IMR-90 (cell line): ENCODE data around the gene HOXB6. TPM values are rescaled to one million over a fixed set of nuclear protein-coding genes. Genes with fewer than 3 reads are reported as not detected.

Experiments used
- ATAC-seq: fragments of 200-7000 bp; cut with Tn5 transposase; 2 replicates; pipeline ENCODE4 v1.9.1; 2020; ENCODE audit warnings: low read depth, mild to moderate bottlenecking, moderate library complexity
- BruUV-seq: library from RNA; stranded (reverse); fragments of 400-500 nt; replicated peaks from 2 replicates; lab custom pipeline; 2021; lab: Mats Ljungman, UMichigan
- CTCF ChIA-PET: fragments of 300-600 bp; formaldehyde crosslinking; extraction: SDS; loops from one replicate; lab custom pipeline; 2021; ENCODE audit warnings: antibody characterized with exemption; lab: Yijun Ruan, JAX
- POLR2A ChIA-PET: fragments of 300-600 bp; sonication (Branson Sonifier 250); formaldehyde crosslinking; loops from one replicate; lab custom pipeline; 2022; ENCODE audit warnings: antibody characterized with exemption; ENCODE audit not compliant: unreplicated experiment; lab: Charles Lee
- DNase-seq: peaks from one replicate; pipeline ENCODE4 v3.0.0; 2013
- H2AFZ ChIP-seq: replicated peaks from 2 replicates; pipeline ENCODE3; 2013; ENCODE audit warnings: low read length, mild to moderate bottlenecking; ENCODE audit not compliant: poor library complexity
- H2AK5ac ChIP-seq: 2 replicates; pipeline ENCODE4 v1.6.1; 2013; ENCODE audit warnings: low read depth, low read length, inconsistent platforms
- H2AK9ac ChIP-seq: replicated peaks from 2 replicates; pipeline ENCODE3; 2013; ENCODE audit warnings: mild to moderate bottlenecking, low read depth, low read length, moderate library complexity; ENCODE audit not compliant: poor library complexity
- H2BK120ac ChIP-seq: 2 replicates; pipeline ENCODE4 v1.6.1; 2013; ENCODE audit warnings: low read depth, low read length, inconsistent platforms
- H2BK15ac ChIP-seq: 3 replicates; pipeline ENCODE4 v1.6.1; 2013; ENCODE audit warnings: low read depth, low read length, inconsistent platforms
- H2BK20ac ChIP-seq: 2 replicates; pipeline ENCODE4 v1.6.1; 2013; ENCODE audit warnings: low read depth, mild to moderate bottlenecking, inconsistent platforms, low read length, moderate library complexity
- H2BK5ac ChIP-seq: 2 replicates; pipeline ENCODE4 v1.6.1; 2013; ENCODE audit warnings: mild to moderate bottlenecking, low read depth, low read length, inconsistent platforms; ENCODE audit not compliant: poor library complexity, severe bottlenecking
- H3K14ac ChIP-seq: replicated peaks from 2 replicates; pipeline ENCODE4 v1.6.1; 2013; ENCODE audit warnings: low read depth, low read length, inconsistent platforms
- H3K18ac ChIP-seq: 2 replicates; pipeline ENCODE4 v1.6.1; 2013; ENCODE audit warnings: low read depth, low read length, control low read depth
- H3K23ac ChIP-seq: 2 replicates; pipeline ENCODE4 v1.6.1; 2013; ENCODE audit warnings: low read depth, low read length, inconsistent platforms
- H3K27ac ChIP-seq: 2 replicates; pipeline ENCODE4 v1.5.1; 2013; ENCODE audit warnings: mild to moderate bottlenecking, control low read depth, low read length; ENCODE audit not compliant: insufficient read depth
- H3K27me3 ChIP-seq: 2 replicates; pipeline ENCODE4 v1.6.1; 2013; ENCODE audit warnings: low read length; ENCODE audit not compliant: control insufficient read depth, insufficient read depth
- H3K36me3 ChIP-seq: 2 replicates; pipeline ENCODE4 v1.6.1; 2013; ENCODE audit warnings: low read length, mixed read lengths; ENCODE audit not compliant: control insufficient read depth, insufficient read depth
- H3K4ac ChIP-seq: 2 replicates; pipeline ENCODE4 v1.6.1; 2013; ENCODE audit warnings: low read depth, low read length, inconsistent platforms
- H3K4me1 ChIP-seq: 2 replicates; pipeline ENCODE4 v1.6.1; 2013; ENCODE audit warnings: low read length, mixed read lengths; ENCODE audit not compliant: control insufficient read depth, insufficient read depth
- H3K4me2 ChIP-seq: 2 replicates; pipeline ENCODE4 v1.6.1; 2013; ENCODE audit warnings: low read depth, mild to moderate bottlenecking, control low read depth, low read length, moderate library complexity
- H3K4me3 ChIP-seq: 2 replicates; pipeline ENCODE4 v1.5.1; 2013; ENCODE audit warnings: low read depth, mild to moderate bottlenecking, control low read depth, low read length, moderate library complexity; ENCODE audit not compliant: insufficient read depth
- H3K56ac ChIP-seq: 2 replicates; pipeline ENCODE4 v1.6.1; 2013; ENCODE audit warnings: low read length, inconsistent platforms; ENCODE audit not compliant: insufficient read depth; ENCODE audit errors: extremely low read depth
- H3K79me1 ChIP-seq, 2 experiments: 2 replicates each; pipeline ENCODE4 v1.6.1; 2013; ENCODE audit warnings: low read length in 2 of 2, inconsistent platforms in 1 of 2, low read depth in 1 of 2
- H3K9ac ChIP-seq: 2 replicates; pipeline ENCODE4 v1.6.1; 2013; ENCODE audit warnings: low read depth, low read length, control low read depth
- H3K9me1 ChIP-seq: 2 replicates; pipeline ENCODE4 v1.6.1; 2013; ENCODE audit warnings: low read length, inconsistent platforms; ENCODE audit not compliant: insufficient read depth
- H3K9me3 ChIP-seq: 2 replicates; pipeline ENCODE4 v1.6.1; 2013; ENCODE audit warnings: low read length; ENCODE audit not compliant: control insufficient read depth, insufficient read depth
- H4K20me1 ChIP-seq: 2 replicates; pipeline ENCODE4 v1.6.1; 2013; ENCODE audit warnings: low read length, inconsistent platforms; ENCODE audit not compliant: insufficient read depth
- H4K5ac ChIP-seq: 2 replicates; pipeline ENCODE4 v1.6.1; 2013; ENCODE audit warnings: mild to moderate bottlenecking, low read depth, low read length, control low read depth
- H4K8ac ChIP-seq, 2 experiments: 2 replicates each; pipeline ENCODE4 v1.6.1; 2013; ENCODE audit warnings: low read depth in 2 of 2, low read length in 2 of 2, control low read depth in 1 of 2, inconsistent platforms in 1 of 2
- H4K91ac ChIP-seq: 2 replicates; pipeline ENCODE4 v1.6.1; 2013; ENCODE audit warnings: low read depth, low read length, inconsistent platforms; ENCODE audit not compliant: insufficient read depth
- BHLHE40 ChIP-seq: fragments of 150-350 bp; IDR thresholded peaks from 2 replicates; pipeline ENCODE4 v1.6.1; 2016; ENCODE audit warnings: mild to moderate bottlenecking, low read depth, low read length
- CEBPB ChIP-seq: IDR thresholded peaks from 2 replicates; pipeline ENCODE4 v1.6.1; 2012; ENCODE audit warnings: low read depth, low read length, improper control_type of control experiment
- MXI1 ChIP-seq: IDR thresholded peaks from 2 replicates; pipeline ENCODE4 v1.6.1; 2012; ENCODE audit warnings: low read depth, mild to moderate bottlenecking, low read length, moderate library complexity, borderline replicate concordance
- SMC3 ChIP-seq: fragments of 150-350 bp; IDR thresholded peaks from 2 replicates; pipeline ENCODE4 v1.6.1; 2016; ENCODE audit warnings: low read depth, mild to moderate bottlenecking, antibody characterized with exemption, low read length, moderate library complexity
- WGBS, 2 experiments: methylation state at CpG; one replicate each; pipeline versions ENCODE4 v1.1.5 to v1.1.7; 2013; ENCODE audit warnings: missing lambda C conversion rate in 2 of 2; ENCODE audit not compliant: insufficient read length in 1 of 2; ENCODE audit errors: extremely low coverage in 2 of 2; 5-methylcytosine and 5-hydroxymethylcytosine counted together
- dilution Hi-C: fragments of 300-500 bp; cut with HindIII; formaldehyde crosslinking; loops from one replicate; pipeline ENCODE4 v1.14.3; 2018; ENCODE audit warnings: low sequenced_read_pairs; ENCODE audit not compliant: unreplicated experiment
- in situ Hi-C: fragments of 300-500 bp; cut with MboI; formaldehyde crosslinking; loops from 3 replicates; pipeline ENCODE4 v1.14.3; 2019; ENCODE audit warnings: low sequenced_read_pairs, inconsistent platforms, mixed read lengths
- intact Hi-C: fragments of 100-400 bp; cut with micrococcal nuclease; formaldehyde crosslinking; loops from 2 replicates; pipeline ENCODE4 v1.10.0; 2022
- polyA plus RNA-seq, 3 experiments: library from polyadenylated mRNA; depleted of rRNA; stranded (reverse); fragments of >200 nt; gene quantifications; 2 replicates each; pipeline ENCODE4 v1.2.3, GENCODE V29; 2012; ENCODE audit warnings: low replicate concordance in 1 of 3
- total RNA-seq: library from RNA; depleted of rRNA; stranded (reverse); fragments of >200 nt; gene quantifications from 2 replicates; pipeline ENCODE4 v1.2.3, GENCODE V29; 2012

HOXB6 gene
- total and polyA plus RNA-seq, 2 of the 4 experiments (the other 2 are of a cell fraction): 11.1 to 42.2 TPM

- no peak overlapping the region for H3K4ac ChIP-seq
- intact Hi-C loops: loop anchor here (2.0 kb wide), 3 partner anchors 357 to 485 kb away; no protein-coding TSS in a partner anchor
- H2BK120ac ChIP-seq: no peak overlapping the region
- H2BK5ac ChIP-seq: no peak overlapping the region
- H2AFZ ChIP-seq: no peak overlapping the region
- H3K18ac ChIP-seq: no peak overlapping the region
- POLR2A ChIA-PET: no interaction called here
- no peaks in the 10 kb centered on the region for H3K79me1 ChIP-seq
- ATAC-seq (no peak), DNase-seq (no peak)
- TF ChIP-seq CEBPB: no peak
- TF ChIP-seq MXI1: no peak
- TF ChIP-seq BHLHE40: no peak
- no peak for TF ChIP-seq SMC3
- no peak overlapping the region for H3K4me3 ChIP-seq
- H3K27me3 ChIP-seq: peaks cover 95% of the 10 kb centered on the region
- H2BK20ac ChIP-seq: no peak overlapping the region
- 50% methylated on average over 10 of the region's 32 CpGs; no CpG with 5 or more reads in 1 of the 2 experiments for WGBS, 2 experiments
- no peak overlapping the region for H3K23ac ChIP-seq
- no peak overlapping the region for H3K27ac ChIP-seq
- no peak overlapping the region for H4K91ac ChIP-seq
- no peak overlapping the region for H3K14ac ChIP-seq
- no peak overlapping the region for H3K9ac ChIP-seq
- CTCF ChIA-PET: no interaction called here
- no peak overlapping the region for H3K56ac ChIP-seq
- H3K9me3 ChIP-seq: peaks cover 11% of the 10 kb centered on the region
- no peak overlapping the region for H4K5ac ChIP-seq
- dilution Hi-C loops: no loop called here
- H2BK15ac ChIP-seq: no peak overlapping the region
- no peaks in the 10 kb centered on the region; the same call in 1 of the 2 replicates for H3K4me1 ChIP-seq
- no peaks in the 10 kb centered on the region for H3K36me3 ChIP-seq
- no peaks in the 10 kb centered on the region; the same call in 1 of the 2 replicates for H3K9me1 ChIP-seq
- no peak overlapping the region for H2AK5ac ChIP-seq
- H4K20me1 ChIP-seq: peaks cover 9% of the 10 kb centered on the region; the same call in 1 of the 2 replicates
- BruUV-seq: no TSS peak
- in situ Hi-C loops: loop anchor here (10.0 kb wide), 1 partner anchor 455 kb away; no protein-coding TSS in a partner anchor
- no peak overlapping the region for H4K8ac ChIP-seq
- no peak overlapping the region for H2AK9ac ChIP-seq
- H3K4me2 ChIP-seq: no peak overlapping the region
Measured at GRCh38 chr17:48619826-48620449, 15.2 kb upstream of the HOXB6 start.
